Neural cell (in vitro differentiated cells): ENCODE results near the gene USP49.

ENCODE experiments used
- CTCF ChIP-seq: fragments of 450-650 bp; IDR thresholded peaks from 2 replicates; pipeline ENCODE4 v1.5.1; 2014; ENCODE audit warnings: antibody characterized with exemption, mild to moderate bottlenecking, moderate library complexity; ENCODE audit not compliant: poor library complexity, severe bottlenecking
- EP300 ChIP-seq: fragments of 450-650 bp; conservative IDR thresholded peaks from 2 replicates; pipeline ENCODE4 v1.6.1; 2014; ENCODE audit warnings: antibody characterized with exemption, mild to moderate bottlenecking, moderate library complexity; ENCODE audit not compliant: poor library complexity, severe bottlenecking
- EZH2 ChIP-seq: fragments of 200-600, 300-800 bp; shearing (Covaris generic), sonication (generic); IDR thresholded peaks from 2 replicates; pipeline ENCODE4 v1.6.1; 2014; ENCODE audit warnings: antibody characterized with exemption, low read length, borderline replicate concordance, mild to moderate bottlenecking; ENCODE audit not compliant: insufficient read depth, poor library complexity, severe bottlenecking
- MXI1 ChIP-seq: fragments of 450-650 bp; conservative IDR thresholded peaks from 2 replicates; pipeline ENCODE4 v1.6.1; 2014; ENCODE audit warnings: antibody characterized with exemption, mild to moderate bottlenecking; ENCODE audit not compliant: poor library complexity, severe bottlenecking
- POLR2AphosphoS5 ChIP-seq: IDR thresholded peaks from 2 replicates; pipeline ENCODE4 v1.6.1; 2012
- REST ChIP-seq: IDR thresholded peaks from 2 replicates; pipeline ENCODE4 v1.6.1; 2012; ENCODE audit warnings: borderline replicate concordance

- TF ChIP-seq CTCF (no peak), REST (no peak), MXI1 (no peak), EZH2 (no peak), POLR2AphosphoS5 (no peak), EP300 (no peak)
Observed at GRCh38 chr6:41814629-41815028, 80.5 kb downstream of the USP49 start.
